Stimulated activated CD4-positive, alpha-beta T cell treated with anti-CD3 and anti-CD28 coated beads, Interleukin-12 subunit alpha, Interleukin-12 subunit beta, amount 100 ng/mL, for 48 hours (primary cell): ENCODE data around the gene EPB41L4B.

Experiments
- DNase-seq, 3 donors: peaks; one replicate each; pipeline ENCODE4 v3.0.0-alpha.2; 2020; ENCODE audit warnings: low read depth in 2 of 3, low spot score in 1 of 3

Gene EPB41L4B

GRCh38 chr9:109270971-109271925, 49.6 kb downstream of the EPB41L4B start:
- DNase-seq: no peak

GRCh38 chr9:109270441-109270840, 50.4 kb downstream of the EPB41L4B start:
- DNase-seq: no peak

- DNase-seq: no peak
These were observed 51.0 kb downstream of the EPB41L4B start for GRCh38 chr9:109269839-109270238.

- DNase-seq: no peak
These were observed 51.8 kb downstream of the EPB41L4B start for GRCh38 chr9:109269081-109269480.

GRCh38 chr9:109267555-109267954, 53.3 kb downstream of the EPB41L4B start:
- DNase-seq: no peak

- DNase-seq: no peak
These were observed 55.8 kb downstream of the EPB41L4B start for GRCh38 chr9:109264877-109265587.

- no peak for DNase-seq
These were observed 57.5 kb downstream of the EPB41L4B start for GRCh38 chr9:109263358-109263757.

- DNase-seq: no peak
These were observed 62.2 kb downstream of the EPB41L4B start for GRCh38 chr9:109258481-109259302.

GRCh38 chr9:109256336-109256735, 64.5 kb downstream of the EPB41L4B start:
- no peak for DNase-seq

- DNase-seq: no peak
These were observed 65.5 kb downstream of the EPB41L4B start for GRCh38 chr9:109255394-109255793.

- DNase-seq: no peak
These were observed 66.5 kb downstream of the EPB41L4B start for GRCh38 chr9:109254317-109254716.

- DNase-seq: no peak
These were observed 67.1 kb downstream of the EPB41L4B start for GRCh38 chr9:109253637-109254284.

- no peak for DNase-seq
These were observed 67.6 kb downstream of the EPB41L4B start for GRCh38 chr9:109253241-109253636.

GRCh38 chr9:109252291-109252690, 68.6 kb downstream of the EPB41L4B start:
- no peak for DNase-seq

- no peak for DNase-seq
These were observed 69.1 kb downstream of the EPB41L4B start for GRCh38 chr9:109251776-109252106.

- DNase-seq: no peak
These were observed 69.6 kb downstream of the EPB41L4B start for GRCh38 chr9:109251080-109251775.

- no peak for DNase-seq
These were observed 70.1 kb downstream of the EPB41L4B start for GRCh38 chr9:109250771-109251079.

- no peak for DNase-seq
These were observed 70.5 kb downstream of the EPB41L4B start for GRCh38 chr9:109250311-109250741.

- DNase-seq: no peak
These were observed 71.2 kb downstream of the EPB41L4B start for GRCh38 chr9:109249615-109250014.

- no peak for DNase-seq
These were observed 72.7 kb downstream of the EPB41L4B start for GRCh38 chr9:109248133-109248581.
